HUES48 (cell line): Measurements from ENCODE around the gene MEGF6.

ENCODE experiments used
- H3K27ac ChIP-seq: one replicate; pipeline ENCODE4 v1.7.0; 2013; ENCODE audit warnings: low read depth, low read length, inconsistent platforms
- H3K27me3 ChIP-seq: 2 replicates; pipeline ENCODE4 v1.6.1; 2013; ENCODE audit warnings: mild to moderate bottlenecking, low read length; ENCODE audit not compliant: control insufficient read depth, insufficient read depth
- H3K36me3 ChIP-seq: 2 replicates; pipeline ENCODE4 v1.6.1; 2013; ENCODE audit warnings: low read length; ENCODE audit not compliant: control insufficient read depth, insufficient read depth
- H3K4me1 ChIP-seq: 2 replicates; pipeline ENCODE4 v1.6.1; 2013; ENCODE audit warnings: mild to moderate bottlenecking, low read length; ENCODE audit not compliant: control insufficient read depth, insufficient read depth
- H3K4me3 ChIP-seq: 2 replicates; pipeline ENCODE4 v1.5.1; 2013; ENCODE audit warnings: mild to moderate bottlenecking, low read depth, low read length
- H3K9ac ChIP-seq: 2 replicates; pipeline ENCODE4 v1.6.1; 2013; ENCODE audit warnings: mild to moderate bottlenecking, low read depth, low read length, moderate library complexity
- H3K9me3 ChIP-seq: 2 replicates; pipeline ENCODE4 v1.6.1; 2013; ENCODE audit warnings: low read length; ENCODE audit not compliant: control insufficient read depth, insufficient read depth

The MEGF6 gene

GRCh38 chr1:3461238-3461933, 149.9 kb downstream of the MEGF6 start:
- H3K27ac ChIP-seq, result no peak overlapping the region
- no peaks in the 10 kb centered on the region for H3K9me3 ChIP-seq
- H3K4me3 ChIP-seq, result no peak overlapping the region
- H3K27me3 ChIP-seq, result no peaks in the 10 kb centered on the region
- H3K9ac ChIP-seq, result no peak overlapping the region
- no peaks in the 10 kb centered on the region for H3K4me1 ChIP-seq
- H3K36me3 ChIP-seq, result peaks cover 26% of the 10 kb centered on the region

- H3K27ac ChIP-seq, result peak overlapping the region; percentile 40
- H3K27me3 ChIP-seq, result no peaks in the 10 kb centered on the region
- no peaks in the 10 kb centered on the region for H3K9me3 ChIP-seq
- no peak overlapping the region for H3K4me3 ChIP-seq
- peaks cover 26% of the 10 kb centered on the region for H3K36me3 ChIP-seq
- H3K4me1 ChIP-seq, result peaks cover 5% of the 10 kb centered on the region
- H3K9ac ChIP-seq, result no peak overlapping the region
These were observed 150.6 kb downstream of the MEGF6 start for GRCh38 chr1:3460672-3461131.

GRCh38 chr1:3459940-3460671, 151.2 kb downstream of the MEGF6 start:
- no peak overlapping the region for H3K9ac ChIP-seq
- peaks cover 8% of the 10 kb centered on the region for H3K4me1 ChIP-seq
- H3K36me3 ChIP-seq, result peaks cover 26% of the 10 kb centered on the region
- peak overlapping the region; percentile 40 for H3K27ac ChIP-seq
- no peaks in the 10 kb centered on the region for H3K9me3 ChIP-seq
- no peak overlapping the region for H3K4me3 ChIP-seq
- no peaks in the 10 kb centered on the region for H3K27me3 ChIP-seq

- H3K9me3 ChIP-seq, result no peaks in the 10 kb centered on the region
- H3K27me3 ChIP-seq, result no peaks in the 10 kb centered on the region
- H3K27ac ChIP-seq, result no peak overlapping the region
- peaks cover 8% of the 10 kb centered on the region for H3K4me1 ChIP-seq
- no peak overlapping the region for H3K9ac ChIP-seq
- no peak overlapping the region for H3K4me3 ChIP-seq
- peaks cover 21% of the 10 kb centered on the region for H3K36me3 ChIP-seq
These were observed 152.0 kb downstream of the MEGF6 start for GRCh38 chr1:3459051-3459908.

- H3K9me3 ChIP-seq, result no peaks in the 10 kb centered on the region
- H3K27me3 ChIP-seq, result no peaks in the 10 kb centered on the region
- no peak overlapping the region for H3K9ac ChIP-seq
- no peak overlapping the region for H3K27ac ChIP-seq
- peaks cover 18% of the 10 kb centered on the region for H3K4me1 ChIP-seq
- no peak overlapping the region for H3K4me3 ChIP-seq
- peaks cover 12% of the 10 kb centered on the region for H3K36me3 ChIP-seq
These were observed 153.1 kb downstream of the MEGF6 start for GRCh38 chr1:3457910-3458883.

GRCh38 chr1:3456964-3457909, 154.1 kb downstream of the MEGF6 start:
- Histone ChIP-seq H3K9ac (no peak overlapping the region), H3K36me3 (peaks cover 12% of the 10 kb centered on the region), H3K9me3 (no peaks in the 10 kb centered on the region), H3K27ac (no peak overlapping the region), H3K27me3 (no peaks in the 10 kb centered on the region), H3K4me3 (no peak overlapping the region), H3K4me1 (peaks cover 18% of the 10 kb centered on the region)

- Histone ChIP-seq H3K4me3 (no peak overlapping the region), H3K9ac (no peak overlapping the region), H3K9me3 (no peaks in the 10 kb centered on the region), H3K36me3 (peaks cover 12% of the 10 kb centered on the region), H3K27ac (no peak overlapping the region), H3K27me3 (no peaks in the 10 kb centered on the region), H3K4me1 (peaks cover 18% of the 10 kb centered on the region)
These were observed 154.8 kb downstream of the MEGF6 start for GRCh38 chr1:3456449-3456963.

- Histone ChIP-seq H3K36me3 (peaks cover 12% of the 10 kb centered on the region), H3K9ac (peak overlapping the region; percentile 71; the same call in 1 of the 2 replicates), H3K4me3 (peak overlapping the region; percentile 78), H3K9me3 (no peaks in the 10 kb centered on the region), H3K27me3 (no peaks in the 10 kb centered on the region), H3K4me1 (peaks cover 18% of the 10 kb centered on the region), H3K27ac (peak overlapping the region; percentile 99)
These were observed 155.4 kb downstream of the MEGF6 start for GRCh38 chr1:3455670-3456448.
